Measurements from ENCODE around the gene GRIK3.

GRIK3 gene

DNA sequence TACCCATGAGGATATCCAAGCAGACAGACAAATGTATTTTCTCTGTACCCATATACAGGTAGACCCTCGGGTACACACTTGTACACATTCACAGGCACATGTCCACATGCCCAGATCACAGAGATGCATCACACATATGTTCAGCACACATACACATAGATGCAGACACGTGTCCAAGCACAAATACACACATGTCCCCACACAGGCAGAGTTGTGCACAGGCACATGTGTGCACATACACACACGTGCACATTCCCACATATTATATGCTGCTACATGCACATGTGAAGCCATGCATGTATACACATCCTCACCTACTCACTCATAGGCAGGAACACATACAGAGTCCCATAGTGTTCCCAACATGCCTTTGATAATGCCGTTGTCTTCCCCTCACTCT lies 219.5 kb downstream of the GRIK3 start:
- Histone ChIP-seq H3K36me3 (ENCODE audit: insufficient read depth, low read length) (no peaks in the 10 kb centered on the region), H2AFZ (ENCODE audit: low read length) (no peak overlapping the region), H3K4me2 (ENCODE audit: low read depth, low read length, poor library complexity, severe bottlenecking) (no peak overlapping the region), H4K20me1 (ENCODE audit: insufficient read depth, low read length, poor library complexity, severe bottlenecking) (no peaks in the 10 kb centered on the region), H3K4me3 (ENCODE audit: low read length, poor library complexity, severe bottlenecking) (no peak overlapping the region), H3K79me2 (ENCODE audit: insufficient read depth, low read length) (no peaks in the 10 kb centered on the region), H3K9ac (ENCODE audit: low read depth, low read length, poor library complexity, severe bottlenecking) (no peak overlapping the region), H3K27me3 (ENCODE audit: insufficient read depth, low read length, poor library complexity, severe bottlenecking) (no peaks in the 10 kb centered on the region), H3K9me2 (replicated peaks; ENCODE audit: low read depth, low read length) (no peaks in the 10 kb centered on the region), H3K4me1 (ENCODE audit: insufficient read depth, low read length, poor library complexity, severe bottlenecking) (no peaks in the 10 kb centered on the region), H3F3A (ENCODE audit: low read depth) (no peaks in the 10 kb centered on the region), H3K9me3 (ENCODE audit: insufficient read depth, low read depth, low read length) (no peaks in the 10 kb centered on the region)
- TF ChIP-seq EZH2phosphoT487 (IDR thresholded peaks at IDR 0.05; ENCODE audit: borderline replicate concordance), result no peak
- TF ChIP-seq CTCF (conservative IDR thresholded peaks at IDR 0.05; ENCODE audit: low read length), result no peak

DNA sequence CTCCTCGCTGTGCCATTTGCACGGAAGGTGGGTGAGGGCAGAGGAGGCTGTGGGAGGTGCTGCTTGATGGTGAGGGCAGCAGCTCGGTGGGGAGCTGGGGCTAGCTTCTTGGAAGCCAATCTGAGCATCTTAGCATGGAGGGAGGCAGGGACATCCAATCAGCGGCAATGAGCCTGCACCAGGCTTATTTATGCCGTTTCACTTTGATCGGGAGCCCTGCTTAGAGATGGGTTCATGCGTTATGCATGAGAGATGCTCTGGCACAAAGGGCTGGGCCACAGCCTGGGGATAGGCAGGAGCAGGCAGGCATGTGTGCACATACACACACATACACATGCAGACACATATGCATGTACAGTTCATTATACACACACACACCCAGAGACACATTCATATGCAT lies 220.2 kb downstream of the GRIK3 start:
- Histone ChIP-seq H3F3A (ENCODE audit: low read depth) (no peaks in the 10 kb centered on the region), H4K20me1 (ENCODE audit: insufficient read depth, low read length, poor library complexity, severe bottlenecking) (no peaks in the 10 kb centered on the region), H3K9me2 (replicated peaks; ENCODE audit: low read depth, low read length) (no peaks in the 10 kb centered on the region), H3K79me2 (ENCODE audit: insufficient read depth, low read length) (no peaks in the 10 kb centered on the region), H3K4me1 (ENCODE audit: insufficient read depth, low read length, poor library complexity, severe bottlenecking) (no peaks in the 10 kb centered on the region), H3K9me3 (ENCODE audit: insufficient read depth, low read depth, low read length) (no peaks in the 10 kb centered on the region), H2AFZ (ENCODE audit: low read length) (no peak overlapping the region), H3K36me3 (ENCODE audit: insufficient read depth, low read length) (no peaks in the 10 kb centered on the region), H3K4me2 (ENCODE audit: low read depth, low read length, poor library complexity, severe bottlenecking) (no peak overlapping the region), H3K27me3 (ENCODE audit: insufficient read depth, low read length, poor library complexity, severe bottlenecking) (no peaks in the 10 kb centered on the region), H3K9ac (ENCODE audit: low read depth, low read length, poor library complexity, severe bottlenecking) (no peak overlapping the region), H3K4me3 (ENCODE audit: low read length, poor library complexity, severe bottlenecking) (no peak overlapping the region)
- TF ChIP-seq CTCF (conservative IDR thresholded peaks at IDR 0.05; ENCODE audit: low read length) (no peak), EZH2phosphoT487 (IDR thresholded peaks at IDR 0.05; ENCODE audit: borderline replicate concordance) (no peak)

GRCh38 chr1:36807262-36807661 lies 227.1 kb downstream of the GRIK3 start:
- H3K9me2 ChIP-seq (replicated peaks; ENCODE audit: low read depth, low read length), result no peaks in the 10 kb centered on the region
- TF ChIP-seq EZH2phosphoT487 (IDR thresholded peaks at IDR 0.05; ENCODE audit: borderline replicate concordance) (no peak), CTCF (conservative IDR thresholded peaks at IDR 0.05; ENCODE audit: low read length) (no peak)
- H3K4me1 ChIP-seq (ENCODE audit: insufficient read depth, low read length, poor library complexity, severe bottlenecking), result no peaks in the 10 kb centered on the region

More at GRCh38 chr1:36807262-36807661, 227.1 kb downstream of the GRIK3 start:
- Histone ChIP-seq H2AFZ (ENCODE audit: low read length) (no peak overlapping the region), H3K4me3 (ENCODE audit: low read length, poor library complexity, severe bottlenecking) (no peak overlapping the region), H3K4me2 (ENCODE audit: low read depth, low read length, poor library complexity, severe bottlenecking) (no peak overlapping the region), H4K20me1 (ENCODE audit: insufficient read depth, low read length, poor library complexity, severe bottlenecking) (no peaks in the 10 kb centered on the region), H3K36me3 (ENCODE audit: insufficient read depth, low read length) (no peaks in the 10 kb centered on the region), H3K79me2 (ENCODE audit: insufficient read depth, low read length) (no peaks in the 10 kb centered on the region), H3K27me3 (ENCODE audit: insufficient read depth, low read length, poor library complexity, severe bottlenecking) (no peaks in the 10 kb centered on the region), H3K9me3 (ENCODE audit: insufficient read depth, low read depth, low read length) (no peaks in the 10 kb centered on the region), H3F3A (ENCODE audit: low read depth) (no peaks in the 10 kb centered on the region), H3K9ac (ENCODE audit: low read depth, low read length, poor library complexity, severe bottlenecking) (no peak overlapping the region)

Data from Loucy (cell line).